Measurements from ENCODE around the gene TLE5.

The TLE5 gene

DNA sequence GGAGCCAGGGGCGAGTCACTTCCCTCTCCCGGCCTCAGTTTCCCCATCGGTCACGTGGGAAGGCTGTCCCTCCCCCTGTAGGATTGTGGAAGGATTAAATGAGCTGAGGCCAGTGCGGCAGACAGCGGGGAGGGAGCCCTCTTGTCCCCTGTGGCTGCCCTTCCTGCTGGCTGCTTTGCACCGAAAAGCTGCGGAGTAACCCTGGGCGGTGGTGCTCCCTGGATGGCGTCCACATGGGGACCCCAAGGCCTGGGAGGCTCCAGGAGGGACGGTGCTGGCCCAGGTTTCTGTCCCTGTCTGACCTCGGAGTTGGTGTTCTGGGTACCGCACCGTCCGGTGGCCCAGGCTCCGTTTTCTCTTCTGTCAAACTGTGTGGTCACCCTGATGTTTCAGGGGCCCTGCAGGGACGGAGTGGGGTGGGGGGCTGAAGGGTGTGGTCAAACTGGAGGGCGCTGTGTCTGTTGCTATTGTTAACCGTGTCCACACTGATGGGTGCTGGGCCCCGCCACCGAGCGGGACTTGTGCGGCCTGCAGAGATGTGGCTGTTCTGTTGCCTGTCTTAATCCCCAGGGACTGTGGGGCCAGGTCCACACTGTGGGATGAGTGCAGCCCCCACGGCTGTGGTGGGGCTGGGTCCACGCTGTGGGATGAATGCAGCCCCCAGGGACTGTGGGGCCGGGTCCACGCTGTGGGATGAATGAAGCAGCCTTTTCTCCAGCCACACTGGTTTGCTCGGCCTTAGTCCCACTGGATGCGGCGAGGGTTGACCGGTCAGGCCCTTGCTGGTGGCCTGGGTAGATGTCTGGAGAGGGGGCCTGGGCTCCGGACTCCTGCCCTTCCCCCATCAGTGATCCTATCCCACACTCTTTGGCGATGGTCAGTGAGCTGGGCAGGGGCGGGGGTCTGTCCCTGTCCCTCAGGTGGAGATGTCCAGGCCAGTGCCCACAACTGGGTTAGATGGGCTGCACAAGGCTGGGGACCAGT, 38.7 kb upstream of the TLE5 start:
- no peaks in the 10 kb centered on the region for H3K36me3 ChIP-seq (ENCODE audit: control insufficient read depth, insufficient read depth, low read length)
- H3K9ac ChIP-seq (ENCODE audit: low read depth, low read length) = no peak overlapping the region
- no peaks in the 10 kb centered on the region for H3K4me1 ChIP-seq (ENCODE audit: control insufficient read depth, insufficient read depth, low read length)
- no peaks in the 10 kb centered on the region for H3K27me3 ChIP-seq (ENCODE audit: control insufficient read depth, insufficient read depth, low read length)
- no peak overlapping the region for H3K4me3 ChIP-seq (ENCODE audit: low read depth, low read length)
- no peaks in the 10 kb centered on the region for H3K9me3 ChIP-seq (ENCODE audit: control insufficient read depth, insufficient read depth, low read length)

DNA sequence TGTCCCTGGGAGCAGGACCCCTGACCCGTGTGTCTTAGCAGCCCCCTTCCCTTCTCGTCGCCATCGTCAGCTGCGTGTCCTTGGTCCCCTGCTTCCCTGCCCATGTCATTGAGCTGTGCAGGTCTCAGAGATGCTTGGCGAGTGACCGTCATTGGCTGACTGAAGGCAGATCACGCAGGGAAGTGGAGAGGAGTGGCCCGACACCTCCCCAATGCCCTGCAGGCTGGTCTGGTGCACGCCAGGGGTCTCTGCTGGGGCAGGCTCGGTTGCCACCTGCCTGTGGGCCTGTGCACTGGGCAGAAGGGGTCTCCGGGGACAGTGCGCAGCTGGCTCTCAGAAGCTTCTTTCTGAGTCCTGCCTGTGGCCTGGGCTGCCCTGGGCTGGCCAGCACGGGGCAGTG, 38.0 kb upstream of the TLE5 start:
- Histone ChIP-seq H3K27me3 (ENCODE audit: control insufficient read depth, insufficient read depth, low read length) (no peaks in the 10 kb centered on the region), H3K9me3 (ENCODE audit: control insufficient read depth, insufficient read depth, low read length) (no peaks in the 10 kb centered on the region), H3K4me1 (ENCODE audit: control insufficient read depth, insufficient read depth, low read length) (no peaks in the 10 kb centered on the region), H3K4me3 (ENCODE audit: low read depth, low read length) (no peak overlapping the region), H3K9ac (ENCODE audit: low read depth, low read length) (no peak overlapping the region), H3K36me3 (ENCODE audit: control insufficient read depth, insufficient read depth, low read length) (no peaks in the 10 kb centered on the region)

DNA sequence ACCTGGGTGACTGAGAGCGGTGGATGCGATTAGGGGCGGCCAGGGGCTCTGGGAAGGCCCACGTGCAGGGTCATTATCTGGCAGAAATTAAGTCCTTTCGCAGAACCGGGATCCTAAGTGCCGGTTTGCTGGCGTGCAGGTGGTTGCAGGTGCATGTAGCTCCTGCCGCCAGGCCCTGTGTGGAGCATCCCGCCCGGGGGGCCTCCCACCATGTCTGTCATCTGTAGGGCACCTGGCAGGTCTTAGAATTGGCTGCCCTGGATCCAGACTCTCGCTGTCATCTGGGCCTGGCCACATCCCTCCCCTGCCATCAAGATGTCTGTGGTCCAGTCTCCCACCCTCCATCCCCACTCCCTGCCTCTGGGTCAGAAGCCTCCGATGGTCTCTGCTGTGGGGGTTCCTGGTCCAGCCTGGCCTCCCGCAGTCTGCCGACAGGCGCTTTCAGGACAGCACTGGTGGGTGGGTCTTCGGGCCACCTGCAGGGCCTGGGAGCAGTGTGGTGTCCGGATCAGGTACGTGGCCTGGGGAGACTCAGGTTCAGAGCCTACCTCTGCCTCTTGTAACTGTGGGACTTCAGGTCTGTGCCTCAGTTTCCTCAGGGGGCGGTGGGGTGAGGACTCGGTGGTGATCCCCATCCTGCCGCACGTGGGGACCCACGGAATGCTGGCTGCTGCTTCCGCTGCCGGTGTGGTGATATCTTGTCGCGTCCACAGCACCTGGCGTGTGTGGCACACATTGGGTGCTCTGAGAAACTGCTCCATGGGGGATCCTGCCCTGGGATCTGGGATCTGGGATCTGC, 37.3 kb upstream of the TLE5 start:
- no peaks in the 10 kb centered on the region for H3K9me3 ChIP-seq (ENCODE audit: control insufficient read depth, insufficient read depth, low read length)
- H3K4me3 ChIP-seq (ENCODE audit: low read depth, low read length) = no peak overlapping the region
- H3K36me3 ChIP-seq (ENCODE audit: control insufficient read depth, insufficient read depth, low read length) = no peaks in the 10 kb centered on the region
- peak overlapping the region; percentile 37 for H3K9ac ChIP-seq (ENCODE audit: low read depth, low read length)
- H3K4me1 ChIP-seq (ENCODE audit: control insufficient read depth, insufficient read depth, low read length) = no peaks in the 10 kb centered on the region
- H3K27me3 ChIP-seq (ENCODE audit: control insufficient read depth, insufficient read depth, low read length) = no peaks in the 10 kb centered on the region

DNA sequence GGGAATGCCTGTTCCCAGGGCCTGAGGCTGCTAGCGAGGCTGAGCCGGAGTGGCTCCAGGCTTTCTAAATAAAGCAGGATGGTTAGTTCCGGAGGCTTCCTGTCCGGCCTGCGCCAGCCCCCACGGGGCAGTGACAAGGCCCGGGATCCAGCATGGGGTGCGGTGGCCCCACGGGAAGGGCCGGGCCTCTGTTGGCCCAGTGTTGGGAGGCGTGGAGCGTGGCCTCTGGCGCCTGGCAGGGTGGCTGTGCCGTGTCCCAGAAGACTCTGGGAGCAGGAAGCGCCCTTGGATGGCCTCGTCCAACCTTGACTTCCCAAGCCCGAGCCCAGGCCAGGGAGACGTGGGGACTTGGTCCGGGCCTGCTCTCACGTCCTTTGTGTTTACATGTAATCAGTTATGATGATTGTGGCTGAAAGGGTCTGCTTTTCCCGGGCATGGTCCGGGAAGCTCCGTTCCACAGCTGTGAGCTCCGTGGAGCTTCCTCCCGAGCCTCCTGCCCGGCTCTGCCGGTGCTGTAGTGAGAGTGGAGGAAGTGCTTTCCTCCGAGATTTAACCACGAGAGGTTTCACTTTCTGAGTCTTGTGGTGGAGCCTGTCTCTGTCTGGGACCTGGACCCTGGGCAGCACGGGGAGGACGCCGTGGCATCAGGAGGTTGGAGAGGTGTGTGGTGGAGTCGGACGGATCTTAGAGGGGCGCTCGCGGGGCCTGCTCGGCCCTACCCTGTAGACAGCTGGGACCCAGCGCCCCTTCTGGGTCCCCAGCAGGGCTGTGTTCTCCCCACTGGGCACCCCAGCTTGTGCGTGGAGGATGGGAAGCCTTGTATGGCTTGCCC, 36.4 kb upstream of the TLE5 start:
- H3K9ac ChIP-seq (ENCODE audit: low read depth, low read length) = peak overlapping the region; percentile 37

DNA sequence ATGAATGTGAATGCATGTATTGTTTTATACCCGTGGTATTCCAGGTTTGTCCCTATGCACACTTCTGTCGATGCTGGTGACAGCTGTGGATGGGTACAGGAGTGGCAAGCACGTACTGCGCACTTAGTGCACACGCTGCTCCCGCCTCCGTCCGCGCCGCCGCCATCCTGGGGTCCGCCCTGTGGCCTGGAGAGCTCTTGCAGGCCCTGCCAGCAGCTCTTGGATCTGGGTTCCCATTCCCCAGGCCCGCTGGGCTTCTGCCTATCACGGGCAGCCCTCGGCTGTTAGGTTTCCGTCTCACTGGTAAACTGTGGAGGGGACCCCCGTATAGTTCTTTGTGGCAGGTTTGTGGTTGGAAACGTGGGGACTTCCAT, 35.8 kb upstream of the TLE5 start:
- no peak overlapping the region for H3K9ac ChIP-seq (ENCODE audit: low read depth, low read length)
- no peaks in the 10 kb centered on the region for H3K36me3 ChIP-seq (ENCODE audit: control insufficient read depth, insufficient read depth, low read length)
- H3K4me1 ChIP-seq (ENCODE audit: control insufficient read depth, insufficient read depth, low read length) = no peaks in the 10 kb centered on the region
- no peaks in the 10 kb centered on the region for H3K27me3 ChIP-seq (ENCODE audit: control insufficient read depth, insufficient read depth, low read length)
- no peaks in the 10 kb centered on the region for H3K9me3 ChIP-seq (ENCODE audit: control insufficient read depth, insufficient read depth, low read length)
- H3K4me3 ChIP-seq (ENCODE audit: low read depth, low read length) = no peak overlapping the region

More for the DNA sequence above, 36.4 kb upstream of the TLE5 start:
- H3K4me3 ChIP-seq (ENCODE audit: low read depth, low read length) = no peak overlapping the region
- no peaks in the 10 kb centered on the region for H3K27me3 ChIP-seq (ENCODE audit: control insufficient read depth, insufficient read depth, low read length)
- H3K9me3 ChIP-seq (ENCODE audit: control insufficient read depth, insufficient read depth, low read length) = no peaks in the 10 kb centered on the region
- no peaks in the 10 kb centered on the region for H3K36me3 ChIP-seq (ENCODE audit: control insufficient read depth, insufficient read depth, low read length)
- H3K4me1 ChIP-seq (ENCODE audit: control insufficient read depth, insufficient read depth, low read length) = no peaks in the 10 kb centered on the region

DNA sequence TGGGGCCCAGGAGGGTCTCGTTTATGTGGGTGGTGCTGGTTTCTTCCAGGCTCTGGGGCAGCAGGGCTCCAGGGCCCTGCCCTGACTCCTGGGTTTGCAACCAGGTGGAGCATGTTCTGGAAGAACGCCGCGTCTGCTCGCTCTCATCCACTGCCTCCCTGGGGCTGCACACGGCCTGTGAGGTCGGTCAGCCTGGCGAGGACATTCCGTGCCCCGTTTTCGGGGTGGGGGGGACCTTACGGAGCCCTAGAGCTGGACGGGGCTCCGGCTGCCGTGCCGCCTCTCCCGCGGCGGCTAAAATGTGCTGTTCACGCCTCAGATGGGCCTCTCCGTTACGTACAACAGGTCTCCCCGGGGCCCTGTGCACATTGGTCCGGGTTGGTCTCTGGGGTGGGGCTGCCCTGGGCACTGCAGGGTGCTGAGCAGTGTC, 35.2 kb upstream of the TLE5 start:
- H3K9ac ChIP-seq (ENCODE audit: low read depth, low read length) = peak overlapping the region; percentile 37
- no peak overlapping the region for H3K4me3 ChIP-seq (ENCODE audit: low read depth, low read length)

DNA sequence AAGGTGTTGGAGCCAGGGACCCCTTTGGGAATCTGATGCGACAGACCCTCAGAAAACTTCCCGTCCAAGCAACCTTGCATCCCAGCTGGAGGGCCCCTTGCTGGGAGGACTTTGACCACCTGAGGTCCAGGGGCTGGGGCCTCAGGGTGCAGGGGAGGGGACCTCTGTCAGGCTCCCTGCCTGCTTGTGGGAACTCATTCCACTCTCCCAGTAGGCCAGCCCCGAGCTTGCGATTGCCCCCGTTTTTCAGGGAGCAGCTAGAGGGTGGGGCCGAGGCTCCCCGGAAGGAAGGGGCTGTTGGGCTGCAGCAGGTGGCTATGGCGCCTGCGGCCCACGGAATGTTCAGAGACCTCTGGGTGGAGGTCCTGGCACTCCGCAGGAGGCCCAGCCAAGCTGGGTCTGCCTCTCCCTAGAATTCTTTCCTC, 34.6 kb upstream of the TLE5 start:
- Histone ChIP-seq H3K9me3 (ENCODE audit: control insufficient read depth, insufficient read depth, low read length) (no peaks in the 10 kb centered on the region), H3K27me3 (ENCODE audit: control insufficient read depth, insufficient read depth, low read length) (no peaks in the 10 kb centered on the region)

More for the DNA sequence above, 35.2 kb upstream of the TLE5 start:
- no peaks in the 10 kb centered on the region for H3K27me3 ChIP-seq (ENCODE audit: control insufficient read depth, insufficient read depth, low read length)
- no peaks in the 10 kb centered on the region for H3K9me3 ChIP-seq (ENCODE audit: control insufficient read depth, insufficient read depth, low read length)
- no peaks in the 10 kb centered on the region for H3K36me3 ChIP-seq (ENCODE audit: control insufficient read depth, insufficient read depth, low read length)
- H3K4me1 ChIP-seq (ENCODE audit: control insufficient read depth, insufficient read depth, low read length) = no peaks in the 10 kb centered on the region

DNA sequence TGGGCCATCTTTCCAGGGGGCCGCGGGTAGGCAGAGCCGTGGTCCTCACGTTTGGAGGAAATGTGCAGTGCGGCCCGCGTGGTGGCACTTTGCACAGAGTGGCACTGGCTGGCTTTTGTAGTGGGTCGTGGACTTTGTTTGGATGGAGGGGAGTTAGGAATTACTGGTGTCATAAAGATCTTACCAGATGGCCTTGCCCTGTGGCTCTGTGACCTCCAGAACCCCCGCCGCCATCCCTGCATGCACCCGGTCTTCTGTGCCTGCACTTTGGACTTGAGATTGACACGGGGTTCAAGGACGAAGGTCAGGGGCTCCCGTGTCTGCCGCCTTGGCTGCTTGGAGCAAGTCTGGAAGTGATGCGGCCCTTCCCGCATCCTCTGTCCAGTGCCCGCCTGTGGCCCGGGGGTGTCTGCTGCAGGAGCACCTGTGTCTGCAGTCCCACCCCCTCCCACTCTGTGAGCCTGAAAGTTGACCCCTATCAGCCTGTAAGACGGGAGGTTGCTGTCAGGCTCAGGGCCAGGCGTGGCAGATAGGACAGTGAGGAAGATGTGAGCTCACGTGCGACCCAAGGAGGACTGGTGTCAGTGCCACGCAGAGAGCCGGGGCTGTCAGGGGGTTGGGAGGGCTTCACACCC, 34.1 kb upstream of the TLE5 start:
- no peaks in the 10 kb centered on the region for H3K9me3 ChIP-seq (ENCODE audit: control insufficient read depth, insufficient read depth, low read length)
- H3K4me3 ChIP-seq (ENCODE audit: low read depth, low read length) = peak overlapping the region; percentile 78
- H3K4me1 ChIP-seq (ENCODE audit: control insufficient read depth, insufficient read depth, low read length) = no peaks in the 10 kb centered on the region
- no peaks in the 10 kb centered on the region for H3K27me3 ChIP-seq (ENCODE audit: control insufficient read depth, insufficient read depth, low read length)
- H3K9ac ChIP-seq (ENCODE audit: low read depth, low read length) = no peak overlapping the region
- H3K36me3 ChIP-seq (ENCODE audit: control insufficient read depth, insufficient read depth, low read length) = no peaks in the 10 kb centered on the region

More for the DNA sequence above, 34.6 kb upstream of the TLE5 start:
- H3K4me3 ChIP-seq (ENCODE audit: low read depth, low read length) = no peak overlapping the region
- peak overlapping the region; percentile 37 for H3K9ac ChIP-seq (ENCODE audit: low read depth, low read length)
- H3K4me1 ChIP-seq (ENCODE audit: control insufficient read depth, insufficient read depth, low read length) = no peaks in the 10 kb centered on the region
- H3K36me3 ChIP-seq (ENCODE audit: control insufficient read depth, insufficient read depth, low read length) = no peaks in the 10 kb centered on the region

DNA sequence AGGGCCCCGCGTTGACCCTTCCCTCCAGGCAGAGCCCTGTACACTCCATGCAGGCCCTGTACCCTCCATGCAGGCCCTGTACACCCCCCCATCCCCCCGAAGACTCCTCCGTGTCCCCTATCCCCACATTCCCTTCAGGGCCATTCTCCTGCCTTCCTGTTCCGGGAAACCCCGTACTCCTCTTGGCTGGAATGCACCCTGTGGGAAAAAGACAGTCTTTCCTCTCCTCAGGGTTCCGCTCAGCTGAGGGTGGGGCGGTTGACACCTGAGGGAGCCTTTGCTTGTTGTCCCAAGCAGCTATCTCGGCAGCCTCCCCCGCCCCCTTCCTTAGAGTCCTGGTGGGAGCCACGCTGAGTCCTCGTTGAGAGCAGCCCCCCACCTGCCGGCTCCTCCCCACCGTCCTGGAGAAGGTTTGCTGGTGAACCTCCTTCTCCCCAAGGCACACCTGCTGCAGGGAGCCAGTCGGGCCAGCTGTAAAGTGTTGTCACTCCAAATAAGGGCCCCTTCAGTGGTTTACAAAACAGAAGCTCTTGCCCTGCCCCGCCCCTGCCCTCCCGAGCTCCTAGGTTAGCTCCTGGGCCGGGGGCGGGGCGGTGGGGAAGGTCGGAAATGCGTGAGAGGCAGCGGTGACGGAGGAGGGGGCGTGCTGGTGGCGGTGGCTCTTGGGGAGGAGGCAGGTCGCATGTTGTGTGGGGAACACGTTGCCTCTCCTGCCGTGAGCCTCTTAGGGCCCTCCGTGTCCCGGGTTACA, 33.3 kb upstream of the TLE5 start:
- Histone ChIP-seq H3K9me3 (ENCODE audit: control insufficient read depth, insufficient read depth, low read length) (no peaks in the 10 kb centered on the region), H3K4me3 (ENCODE audit: low read depth, low read length) (peak overlapping the region; percentile 78), H3K27me3 (ENCODE audit: control insufficient read depth, insufficient read depth, low read length) (no peaks in the 10 kb centered on the region), H3K36me3 (ENCODE audit: control insufficient read depth, insufficient read depth, low read length) (no peaks in the 10 kb centered on the region), H3K4me1 (ENCODE audit: control insufficient read depth, insufficient read depth, low read length) (no peaks in the 10 kb centered on the region), H3K9ac (ENCODE audit: low read depth, low read length) (no peak overlapping the region)

DNA sequence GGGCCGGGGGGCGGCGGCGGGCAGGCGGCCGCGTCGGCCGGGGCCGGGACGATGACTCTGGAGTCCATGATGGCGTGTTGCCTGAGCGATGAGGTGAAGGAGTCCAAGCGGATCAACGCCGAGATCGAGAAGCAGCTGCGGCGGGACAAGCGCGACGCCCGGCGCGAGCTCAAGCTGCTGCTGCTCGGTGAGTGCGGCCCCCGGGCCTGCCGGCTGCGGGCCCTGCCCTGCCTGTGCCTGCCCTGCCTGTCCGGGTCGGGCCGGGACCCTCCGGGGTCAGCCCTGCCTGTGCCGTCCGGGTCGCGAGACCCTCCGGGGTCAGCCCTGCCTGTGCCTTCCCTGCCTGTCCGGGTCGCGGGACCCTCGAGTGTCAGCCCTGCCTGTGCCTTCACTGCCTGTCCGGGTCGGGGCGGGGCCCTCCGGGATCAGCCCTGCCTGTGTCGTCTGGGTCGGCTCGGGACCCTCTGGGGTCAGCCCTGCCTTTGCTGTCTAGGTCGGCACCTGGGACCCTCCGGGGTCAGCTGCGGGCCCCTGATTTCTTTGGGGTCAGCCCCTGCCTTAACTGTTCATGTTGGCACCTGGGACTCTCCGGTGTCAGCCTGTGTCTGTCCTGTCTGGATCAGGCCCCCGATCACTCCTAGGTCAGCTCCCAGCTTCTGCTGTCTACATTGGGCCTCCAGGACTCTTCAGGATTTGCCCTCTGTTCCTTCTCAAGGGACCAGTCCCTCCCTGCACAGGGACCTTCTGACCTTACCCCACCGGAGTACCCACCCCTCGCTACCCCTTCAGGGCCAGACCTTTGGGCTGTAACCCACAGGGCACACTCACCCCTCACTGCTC, 32.5 kb upstream of the TLE5 start:
- Histone ChIP-seq H3K9ac (ENCODE audit: low read depth, low read length) (peak overlapping the region; percentile 60), H3K36me3 (ENCODE audit: control insufficient read depth, insufficient read depth, low read length) (no peaks in the 10 kb centered on the region), H3K27me3 (ENCODE audit: control insufficient read depth, insufficient read depth, low read length) (no peaks in the 10 kb centered on the region), H3K9me3 (ENCODE audit: control insufficient read depth, insufficient read depth, low read length) (no peaks in the 10 kb centered on the region), H3K4me1 (ENCODE audit: control insufficient read depth, insufficient read depth, low read length) (no peaks in the 10 kb centered on the region), H3K4me3 (ENCODE audit: low read depth, low read length) (peak overlapping the region; percentile 78)
